Measurements from ENCODE around the gene IMP3. TPM values are rescaled to one million over a fixed set of nuclear protein-coding genes. Genes with fewer than 3 reads are reported as not detected.

IMP3 gene
- total and polyA plus RNA-seq, 9 of the 15 experiments (the other 6 are each of a cell fraction or from before 2014, with no cell fraction given): 14.5 to 160 (median 74.4) TPM

DNA sequence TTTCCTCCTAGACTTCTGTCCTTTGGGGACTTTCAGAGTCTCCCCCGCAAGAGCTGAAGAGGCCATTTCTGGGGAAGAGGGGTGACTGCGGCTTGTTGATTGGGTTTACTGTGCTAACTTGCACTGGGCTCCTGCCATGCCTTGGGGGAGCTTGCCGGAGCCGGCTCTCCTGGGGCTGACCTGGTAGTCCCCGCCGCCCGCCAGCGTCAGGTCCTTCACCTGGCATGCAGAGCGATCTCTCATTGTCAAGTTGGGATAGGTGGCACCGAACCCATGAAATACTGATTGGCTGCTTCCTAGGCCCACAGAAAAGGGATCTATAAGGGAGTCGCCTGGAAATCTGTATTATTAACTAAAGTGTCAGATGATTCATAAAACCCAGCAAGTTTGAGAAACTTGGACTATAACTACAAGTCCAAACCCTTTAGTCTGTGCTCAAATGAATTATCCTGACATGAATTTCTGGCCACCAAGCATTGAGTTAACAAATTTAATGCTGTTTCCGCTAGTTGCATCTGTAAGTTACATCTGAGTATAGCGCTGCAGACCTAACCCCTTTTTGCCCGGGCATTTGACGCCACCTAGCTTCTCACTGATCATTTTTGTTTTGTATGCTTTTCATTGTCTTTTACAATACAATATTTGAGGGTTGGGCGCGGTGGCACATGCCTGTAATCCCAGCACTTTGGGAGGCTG is 607 bp upstream of the IMP3 start (continued):
- TF ChIP-seq, protein P1, sequence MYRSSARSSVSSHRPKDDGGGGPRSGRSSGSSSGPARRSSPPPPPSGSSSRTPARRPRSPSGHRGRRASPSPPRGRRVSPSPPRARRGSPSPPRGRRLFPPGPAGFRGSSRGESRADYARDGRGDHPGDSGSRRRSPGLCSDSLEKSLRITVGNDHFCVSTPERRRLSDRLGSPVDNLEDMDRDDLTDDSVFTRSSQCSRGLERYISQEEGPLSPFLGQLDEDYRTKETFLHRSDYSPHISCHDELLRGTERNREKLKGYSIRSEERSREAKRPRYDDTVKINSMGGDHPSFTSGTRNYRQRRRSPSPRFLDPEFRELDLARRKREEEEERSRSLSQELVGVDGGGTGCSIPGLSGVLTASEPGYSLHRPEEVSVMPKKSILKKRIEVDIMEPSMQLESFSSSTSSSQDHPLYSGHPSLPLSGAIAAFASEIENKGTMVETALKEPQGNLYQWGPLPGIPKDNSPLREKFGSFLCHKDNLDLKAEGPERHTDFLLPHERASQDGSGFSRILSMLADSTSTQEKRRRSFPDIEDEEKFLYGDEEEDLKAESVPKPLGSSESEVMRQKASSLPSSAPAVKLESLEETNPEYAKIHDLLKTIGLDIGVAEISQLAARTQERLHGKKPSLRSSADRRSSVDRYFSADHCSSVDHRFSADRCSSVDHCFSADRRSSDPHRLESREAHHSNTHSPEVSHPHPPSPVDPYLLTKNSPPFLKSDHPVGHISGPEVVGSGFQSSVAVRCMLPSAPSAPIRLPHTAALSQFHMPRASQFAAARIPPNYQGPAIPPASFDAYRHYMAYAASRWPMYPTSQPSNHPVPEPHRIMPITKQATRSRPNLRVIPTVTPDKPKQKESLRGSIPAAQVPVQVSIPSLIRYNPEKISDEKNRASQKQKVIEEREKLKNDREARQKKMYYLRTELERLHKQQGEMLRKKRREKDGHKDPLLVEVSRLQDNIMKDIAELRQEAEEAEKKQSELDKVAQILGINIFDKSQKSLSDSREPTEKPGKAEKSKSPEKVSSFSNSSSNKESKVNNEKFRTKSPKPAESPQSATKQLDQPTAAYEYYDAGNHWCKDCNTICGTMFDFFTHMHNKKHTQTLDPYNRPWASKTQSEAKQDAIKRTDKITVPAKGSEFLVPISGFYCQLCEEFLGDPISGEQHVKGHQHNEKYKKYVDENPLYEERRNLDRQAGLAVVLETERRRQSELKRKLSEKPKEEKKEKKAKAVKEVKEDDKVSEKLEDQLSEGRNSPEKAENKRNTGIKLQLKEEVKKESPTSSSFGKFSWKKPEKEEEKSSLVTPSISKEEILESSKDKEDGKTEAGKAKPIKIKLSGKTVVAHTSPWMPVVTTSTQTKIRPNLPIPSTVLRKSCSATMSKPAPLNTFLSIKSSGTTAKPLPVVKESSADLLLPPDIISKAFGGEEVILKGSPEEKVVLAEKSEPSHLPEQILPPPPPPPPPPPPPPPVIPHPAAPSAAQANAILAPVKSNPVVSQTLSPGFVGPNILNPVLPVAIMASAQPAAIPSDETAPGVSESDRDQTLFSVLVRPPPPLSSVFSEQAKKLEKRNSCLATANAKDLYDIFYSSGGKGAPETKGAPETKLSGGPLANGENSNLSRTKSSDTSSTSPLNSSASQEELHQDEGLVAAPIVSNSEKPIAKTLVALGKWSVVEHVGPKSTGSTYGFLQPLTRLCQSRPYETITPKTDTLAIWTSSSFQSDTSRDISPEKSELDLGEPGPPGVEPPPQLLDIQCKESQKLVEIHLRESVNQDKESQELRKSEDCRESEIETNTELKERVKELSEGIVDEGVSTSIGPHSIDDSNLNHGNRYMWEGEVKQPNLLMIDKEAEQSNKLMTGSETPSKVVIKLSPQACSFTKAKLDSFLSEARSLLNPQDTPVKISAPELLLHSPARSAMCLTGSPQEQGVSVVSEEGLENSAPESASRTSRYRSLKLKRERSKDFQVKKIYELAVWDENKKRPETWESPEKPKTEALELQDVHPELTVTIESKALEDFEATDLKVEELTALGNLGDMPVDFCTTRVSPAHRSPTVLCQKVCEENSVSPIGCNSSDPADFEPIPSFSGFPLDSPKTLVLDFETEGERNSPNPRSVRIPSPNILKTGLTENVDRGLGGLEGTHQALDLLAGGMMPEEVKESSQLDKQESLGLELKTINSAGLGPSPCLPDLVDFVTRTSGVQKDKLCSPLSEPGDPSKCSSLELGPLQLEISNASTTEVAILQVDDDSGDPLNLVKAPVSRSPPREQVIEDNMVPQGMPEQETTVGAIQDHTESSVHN (IDR thresholded peaks at IDR 0.05; ENCODE audit: borderline replicate concordance in 1 of 2, low read depth in 1 of 2): no peak
- peak; percentile 81; the same call in 1 of the 2 replicates for TF ChIP-seq PHF8 (IDR thresholded peaks at IDR 0.05; ENCODE audit: borderline replicate concordance, low read length)
- TF ChIP-seq, protein P2, sequence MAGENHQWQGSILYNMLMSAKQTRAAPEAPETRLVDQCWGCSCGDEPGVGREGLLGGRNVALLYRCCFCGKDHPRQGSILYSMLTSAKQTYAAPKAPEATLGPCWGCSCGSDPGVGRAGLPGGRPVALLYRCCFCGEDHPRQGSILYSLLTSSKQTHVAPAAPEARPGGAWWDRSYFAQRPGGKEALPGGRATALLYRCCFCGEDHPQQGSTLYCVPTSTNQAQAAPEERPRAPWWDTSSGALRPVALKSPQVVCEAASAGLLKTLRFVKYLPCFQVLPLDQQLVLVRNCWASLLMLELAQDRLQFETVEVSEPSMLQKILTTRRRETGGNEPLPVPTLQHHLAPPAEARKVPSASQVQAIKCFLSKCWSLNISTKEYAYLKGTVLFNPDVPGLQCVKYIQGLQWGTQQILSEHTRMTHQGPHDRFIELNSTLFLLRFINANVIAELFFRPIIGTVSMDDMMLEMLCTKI (IDR thresholded peaks at IDR 0.05; ENCODE audit: partially characterized antibody): no peak
- no peak for TF ChIP-seq HNRNPH1 (optimal IDR thresholded peaks at IDR 0.05; ENCODE audit: low read depth, low read length)
- TF ChIP-seq, protein P3, sequence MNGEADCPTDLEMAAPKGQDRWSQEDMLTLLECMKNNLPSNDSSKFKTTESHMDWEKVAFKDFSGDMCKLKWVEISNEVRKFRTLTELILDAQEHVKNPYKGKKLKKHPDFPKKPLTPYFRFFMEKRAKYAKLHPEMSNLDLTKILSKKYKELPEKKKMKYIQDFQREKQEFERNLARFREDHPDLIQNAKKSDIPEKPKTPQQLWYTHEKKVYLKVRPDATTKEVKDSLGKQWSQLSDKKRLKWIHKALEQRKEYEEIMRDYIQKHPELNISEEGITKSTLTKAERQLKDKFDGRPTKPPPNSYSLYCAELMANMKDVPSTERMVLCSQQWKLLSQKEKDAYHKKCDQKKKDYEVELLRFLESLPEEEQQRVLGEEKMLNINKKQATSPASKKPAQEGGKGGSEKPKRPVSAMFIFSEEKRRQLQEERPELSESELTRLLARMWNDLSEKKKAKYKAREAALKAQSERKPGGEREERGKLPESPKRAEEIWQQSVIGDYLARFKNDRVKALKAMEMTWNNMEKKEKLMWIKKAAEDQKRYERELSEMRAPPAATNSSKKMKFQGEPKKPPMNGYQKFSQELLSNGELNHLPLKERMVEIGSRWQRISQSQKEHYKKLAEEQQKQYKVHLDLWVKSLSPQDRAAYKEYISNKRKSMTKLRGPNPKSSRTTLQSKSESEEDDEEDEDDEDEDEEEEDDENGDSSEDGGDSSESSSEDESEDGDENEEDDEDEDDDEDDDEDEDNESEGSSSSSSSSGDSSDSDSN (IDR thresholded peaks at IDR 0.05; ENCODE audit: borderline replicate concordance in 1 of 2, low read depth in 2 of 2, low read length in 2 of 2): peak in 1 of 2 experiments; percentile 30; a peak in 1 of 4 replicates
- TF ChIP-seq ETV1 (tag; conservative IDR thresholded peaks at IDR 0.05; ENCODE audit: low read depth): 0 out of 2 replicates have a peak, but pooled peaks have one; percentile 36
- TF ChIP-seq, protein P4, sequence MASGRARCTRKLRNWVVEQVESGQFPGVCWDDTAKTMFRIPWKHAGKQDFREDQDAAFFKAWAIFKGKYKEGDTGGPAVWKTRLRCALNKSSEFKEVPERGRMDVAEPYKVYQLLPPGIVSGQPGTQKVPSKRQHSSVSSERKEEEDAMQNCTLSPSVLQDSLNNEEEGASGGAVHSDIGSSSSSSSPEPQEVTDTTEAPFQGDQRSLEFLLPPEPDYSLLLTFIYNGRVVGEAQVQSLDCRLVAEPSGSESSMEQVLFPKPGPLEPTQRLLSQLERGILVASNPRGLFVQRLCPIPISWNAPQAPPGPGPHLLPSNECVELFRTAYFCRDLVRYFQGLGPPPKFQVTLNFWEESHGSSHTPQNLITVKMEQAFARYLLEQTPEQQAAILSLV (tag; IDR thresholded peaks at IDR 0.05): no peak
- no peak for TF ChIP-seq SMAD3 (CRISPR knock-in tag; conservative IDR thresholded peaks at IDR 0.05)
- TF ChIP-seq HEY1 (CRISPR knock-in tag; IDR thresholded peaks at IDR 0.05; ENCODE audit: borderline replicate concordance): no peak
- TF ChIP-seq EP300 (IDR thresholded peaks at IDR 0.05; ENCODE audit: low read length): 0 out of 2 replicates have a peak, but pooled peaks have one; percentile 13
- no peak for TF ChIP-seq ZNF668 (CRISPR knock-in tag; IDR thresholded peaks at IDR 0.05)
